HepG2 (cell line): ENCODE data around the gene LGI4. TPM values are rescaled to one million over a fixed set of nuclear protein-coding genes. Genes with fewer than 3 reads are reported as not detected.
A peak's percentile ranks its signal among the peaks of the same experiment; 100 is the strongest.

Source experiments
- ARNT ChIP-seq: fragments of 450-650 bp; IDR thresholded peaks from 2 replicates; pipeline ENCODE4 v1.6.1; 2017
- BRCA1 ChIP-seq: sonication (generic); formaldehyde crosslinking; IDR thresholded peaks from 2 replicates; pipeline ENCODE4 v1.4.0; 2020; ENCODE audit warnings: missing genetic modification reagents
- GATAD2A ChIP-seq: IDR thresholded peaks from 2 replicates; pipeline ENCODE4 v1.6.1; 2016
- MXI1 ChIP-seq: IDR thresholded peaks from 3 replicates; pipeline ENCODE4 v1.6.1; 2012; ENCODE audit warnings: low read depth, low read length, inconsistent platforms, borderline replicate concordance
- NONO ChIP-seq, 2 experiments: fragments of 450-650 bp in 1 of 2; sonication (generic) in 1 of 2; formaldehyde crosslinking in 1 of 2; IDR thresholded peaks in 1 of 2; conservative IDR thresholded peaks in 1 of 2; 2 replicates each; pipeline versions ENCODE4 v1.6.1 to v1.8.0; 2017 to 2022; ENCODE audit warnings: mild to moderate bottlenecking in 1 of 2, missing genetic modification reagents in 1 of 2, moderate library complexity in 1 of 2
- RAD51 ChIP-seq: fragments of 450-650 bp; IDR thresholded peaks from 2 replicates; pipeline ENCODE4 v1.6.1; 2016; ENCODE audit warnings: borderline replicate concordance
- RBM39 ChIP-seq: fragments of 200-400 bp; formaldehyde crosslinking; IDR thresholded peaks from one replicate; pipeline ENCODE4 v1.6.1; 2018; ENCODE audit warnings: antibody characterized with exemption, mild to moderate bottlenecking, low read depth, low read length; ENCODE audit not compliant: poor library complexity, severe bottlenecking
- RFX3 ChIP-seq: IDR thresholded peaks from 2 replicates; pipeline ENCODE4 v1.6.1; 2016; ENCODE audit warnings: missing biosample characterization, missing genetic modification reagents
- RFXAP ChIP-seq: sonication (generic); formaldehyde crosslinking; IDR thresholded peaks from 2 replicates; pipeline ENCODE4 v1.4.0; 2020; ENCODE audit warnings: missing genetic modification reagents, borderline replicate concordance
- RXRB ChIP-seq: IDR thresholded peaks from 2 replicates; pipeline ENCODE4 v1.6.1; 2016; ENCODE audit warnings: borderline replicate concordance, missing genetic modification reagents, missing compliant biosample characterization
- SP4 ChIP-seq: sonication (generic); formaldehyde crosslinking; IDR thresholded peaks from 2 replicates; pipeline ENCODE4 v1.8.1; 2023; ENCODE audit warnings: mild to moderate bottlenecking, missing genetic modification reagents
- ZFP37 ChIP-seq: sonication (generic); formaldehyde crosslinking; IDR thresholded peaks from 2 replicates; pipeline ENCODE4 v1.4.0; 2020; ENCODE audit warnings: missing genetic modification reagents, borderline replicate concordance
- ZNF205 ChIP-seq: IDR thresholded peaks from 2 replicates; pipeline ENCODE4 v1.6.1; 2018; ENCODE audit warnings: missing biosample characterization, missing genetic modification reagents
- ZNF274 ChIP-seq: sonication (generic); formaldehyde crosslinking; IDR thresholded peaks from 2 replicates; pipeline ENCODE4 v1.5.1; 2020; ENCODE audit warnings: mild to moderate bottlenecking, missing genetic modification reagents
- ZNF460 ChIP-seq: sonication (generic); formaldehyde crosslinking; IDR thresholded peaks from 2 replicates; pipeline ENCODE4 v1.5.1; 2020; ENCODE audit warnings: missing genetic modification reagents, mild to moderate bottlenecking, borderline replicate concordance
- ZNF501 ChIP-seq: sonication (generic); formaldehyde crosslinking; IDR thresholded peaks from 2 replicates; pipeline ENCODE4 v1.5.1; 2020; ENCODE audit warnings: mild to moderate bottlenecking, moderate library complexity, missing genetic modification reagents
- ZNF652 ChIP-seq: IDR thresholded peaks from 2 replicates; pipeline ENCODE4 v1.6.1; 2016; ENCODE audit warnings: low read depth, borderline replicate concordance
- ZNF747 ChIP-seq: sonication (generic); formaldehyde crosslinking; IDR thresholded peaks from 2 replicates; pipeline ENCODE4 v1.8.1; 2023; ENCODE audit warnings: missing genetic modification reagents, mild to moderate bottlenecking, borderline replicate concordance
- ZSCAN30 ChIP-seq: sonication (generic); formaldehyde crosslinking; IDR thresholded peaks from 2 replicates; pipeline ENCODE4 v1.5.0; 2020; ENCODE audit warnings: mild to moderate bottlenecking, missing genetic modification reagents
- polyA plus RNA-seq, 8 experiments: library from polyadenylated mRNA; depleted of rRNA in 3 of 8; stranded (reverse) in 7 of 8; unstranded in 1 of 8; fragments of >200 nt; fragmentation: Illumina TruSeq in 4 of 8; extraction: Trizol in 4 of 8; gene quantifications; 2 replicates each; pipeline versions ENCODE4 v1.2.1 to v1.2.3, GENCODE V29; 2011 to 2016; ENCODE audit warnings: low read depth in 4 of 8, missing spikeins in 1 of 8, mixed read lengths in 1 of 8; ENCODE audit not compliant: insufficient read depth in 1 of 8
- total RNA-seq, 5 experiments: library from RNA; depleted of rRNA; stranded (reverse); fragments of >200 nt; fragmentation: Illumina TruSeq; extraction: Trizol; gene quantifications; 2 replicates each; pipeline ENCODE4 v1.2.3, GENCODE V29; 2016; ENCODE audit warnings: low read depth in 1 of 5
- TF ChIP-seq, protein P1 (sequence below): sonication (generic); formaldehyde crosslinking; IDR thresholded peaks from 2 replicates; pipeline ENCODE4 v1.5.0; 2020; ENCODE audit warnings: mild to moderate bottlenecking, missing genetic modification reagents, moderate library complexity
- TF ChIP-seq, protein P2 (sequence below): sonication (generic); formaldehyde crosslinking; IDR thresholded peaks from 2 replicates; pipeline ENCODE4 v1.4.0; 2020; ENCODE audit warnings: missing genetic modification reagents
- TF ChIP-seq, protein P3 (sequence below): sonication (generic); formaldehyde crosslinking; IDR thresholded peaks from 2 replicates; pipeline ENCODE4 v1.5.0; 2020; ENCODE audit warnings: mild to moderate bottlenecking, missing genetic modification reagents
- TF ChIP-seq, protein P4 (sequence below): sonication (generic); formaldehyde crosslinking; IDR thresholded peaks from 2 replicates; pipeline ENCODE4 v1.5.1; 2020; ENCODE audit warnings: missing genetic modification reagents, mild to moderate bottlenecking, borderline replicate concordance
- TF ChIP-seq, protein P5 (sequence below): sonication (generic); formaldehyde crosslinking; IDR thresholded peaks from 2 replicates; pipeline ENCODE4 v1.4.0; 2020; ENCODE audit warnings: missing genetic modification reagents; ENCODE audit errors: not compliant biosample characterization

Gene LGI4
- total and polyA plus RNA-seq, 2 of the 13 experiments (the other 11 are each of a cell fraction or from before 2014, with no cell fraction given): 2.8 TPM; not detected in 1

DNA sequence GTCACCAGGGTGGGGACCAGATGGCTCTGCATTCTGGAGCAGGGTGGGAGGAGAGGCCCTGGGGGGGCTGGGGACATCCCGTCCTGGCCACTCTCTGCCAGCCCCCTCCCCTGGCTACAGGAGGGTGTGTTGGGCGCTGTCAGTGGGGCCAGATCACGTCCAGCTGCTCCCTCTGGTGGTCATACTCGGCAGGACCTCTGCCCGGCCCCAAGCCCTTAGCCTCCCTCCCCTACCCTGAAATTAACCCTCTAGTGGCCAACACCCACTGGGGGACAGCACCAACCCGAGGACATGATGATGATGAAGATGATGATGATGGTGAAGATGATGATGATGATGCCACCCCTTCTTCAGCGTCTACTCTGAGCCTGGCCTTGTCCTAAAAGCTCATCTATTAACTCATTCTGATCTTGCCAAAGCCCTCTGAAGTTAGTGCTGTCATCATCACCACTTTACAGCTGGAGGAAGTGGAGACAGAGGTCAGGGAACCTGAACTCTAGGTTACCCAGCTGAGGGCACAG, 590 bp upstream of the LGI4 start (continued):
- TF ChIP-seq, protein P1, sequence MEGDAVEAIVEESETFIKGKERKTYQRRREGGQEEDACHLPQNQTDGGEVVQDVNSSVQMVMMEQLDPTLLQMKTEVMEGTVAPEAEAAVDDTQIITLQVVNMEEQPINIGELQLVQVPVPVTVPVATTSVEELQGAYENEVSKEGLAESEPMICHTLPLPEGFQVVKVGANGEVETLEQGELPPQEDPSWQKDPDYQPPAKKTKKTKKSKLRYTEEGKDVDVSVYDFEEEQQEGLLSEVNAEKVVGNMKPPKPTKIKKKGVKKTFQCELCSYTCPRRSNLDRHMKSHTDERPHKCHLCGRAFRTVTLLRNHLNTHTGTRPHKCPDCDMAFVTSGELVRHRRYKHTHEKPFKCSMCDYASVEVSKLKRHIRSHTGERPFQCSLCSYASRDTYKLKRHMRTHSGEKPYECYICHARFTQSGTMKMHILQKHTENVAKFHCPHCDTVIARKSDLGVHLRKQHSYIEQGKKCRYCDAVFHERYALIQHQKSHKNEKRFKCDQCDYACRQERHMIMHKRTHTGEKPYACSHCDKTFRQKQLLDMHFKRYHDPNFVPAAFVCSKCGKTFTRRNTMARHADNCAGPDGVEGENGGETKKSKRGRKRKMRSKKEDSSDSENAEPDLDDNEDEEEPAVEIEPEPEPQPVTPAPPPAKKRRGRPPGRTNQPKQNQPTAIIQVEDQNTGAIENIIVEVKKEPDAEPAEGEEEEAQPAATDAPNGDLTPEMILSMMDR (CRISPR knock-in tag): peak; percentile 96
- TF ChIP-seq ARNT: no peak
- no peak; the same call in 1 of the 2 replicates for TF ChIP-seq RFXAP (CRISPR knock-in tag)
- peak; percentile 72; the same call in 1 of the 2 replicates for TF ChIP-seq SP4 (CRISPR knock-in tag)
- no peak for TF ChIP-seq RAD51
- TF ChIP-seq ZNF205 (CRISPR knock-in tag): no peak
- TF ChIP-seq ZNF652 (CRISPR knock-in tag): peak; percentile 100
- TF ChIP-seq MXI1: no peak; the same call in 2 of the 3 replicates
- TF ChIP-seq ZNF747 (CRISPR knock-in tag): no peak
- TF ChIP-seq ZNF274 (CRISPR knock-in tag): peak; percentile 76; the same call in 1 of the 2 replicates
- no peak for TF ChIP-seq RFX3
- TF ChIP-seq, protein P2, sequence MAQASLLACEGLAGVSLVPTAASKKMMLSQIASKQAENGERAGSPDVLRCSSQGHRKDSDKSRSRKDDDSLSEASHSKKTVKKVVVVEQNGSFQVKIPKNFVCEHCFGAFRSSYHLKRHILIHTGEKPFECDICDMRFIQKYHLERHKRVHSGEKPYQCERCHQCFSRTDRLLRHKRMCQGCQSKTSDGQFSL (CRISPR knock-in tag): no peak
- TF ChIP-seq ZFP37: no peak
- peak; percentile 71; the same call in 1 of the 2 replicates for TF ChIP-seq ZNF501 (CRISPR knock-in tag)
- TF ChIP-seq, protein P3, sequence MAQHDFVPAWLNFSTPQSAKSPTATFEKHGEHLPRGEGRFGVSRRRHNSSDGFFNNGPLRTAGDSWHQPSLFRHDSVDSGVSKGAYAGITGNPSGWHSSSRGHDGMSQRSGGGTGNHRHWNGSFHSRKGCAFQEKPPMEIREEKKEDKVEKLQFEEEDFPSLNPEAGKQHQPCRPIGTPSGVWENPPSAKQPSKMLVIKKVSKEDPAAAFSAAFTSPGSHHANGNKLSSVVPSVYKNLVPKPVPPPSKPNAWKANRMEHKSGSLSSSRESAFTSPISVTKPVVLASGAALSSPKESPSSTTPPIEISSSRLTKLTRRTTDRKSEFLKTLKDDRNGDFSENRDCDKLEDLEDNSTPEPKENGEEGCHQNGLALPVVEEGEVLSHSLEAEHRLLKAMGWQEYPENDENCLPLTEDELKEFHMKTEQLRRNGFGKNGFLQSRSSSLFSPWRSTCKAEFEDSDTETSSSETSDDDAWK (CRISPR knock-in tag): no peak
- peak; percentile 81 for TF ChIP-seq GATAD2A (CRISPR knock-in tag)
- no peak for TF ChIP-seq RBM39
- TF ChIP-seq, protein P4, sequence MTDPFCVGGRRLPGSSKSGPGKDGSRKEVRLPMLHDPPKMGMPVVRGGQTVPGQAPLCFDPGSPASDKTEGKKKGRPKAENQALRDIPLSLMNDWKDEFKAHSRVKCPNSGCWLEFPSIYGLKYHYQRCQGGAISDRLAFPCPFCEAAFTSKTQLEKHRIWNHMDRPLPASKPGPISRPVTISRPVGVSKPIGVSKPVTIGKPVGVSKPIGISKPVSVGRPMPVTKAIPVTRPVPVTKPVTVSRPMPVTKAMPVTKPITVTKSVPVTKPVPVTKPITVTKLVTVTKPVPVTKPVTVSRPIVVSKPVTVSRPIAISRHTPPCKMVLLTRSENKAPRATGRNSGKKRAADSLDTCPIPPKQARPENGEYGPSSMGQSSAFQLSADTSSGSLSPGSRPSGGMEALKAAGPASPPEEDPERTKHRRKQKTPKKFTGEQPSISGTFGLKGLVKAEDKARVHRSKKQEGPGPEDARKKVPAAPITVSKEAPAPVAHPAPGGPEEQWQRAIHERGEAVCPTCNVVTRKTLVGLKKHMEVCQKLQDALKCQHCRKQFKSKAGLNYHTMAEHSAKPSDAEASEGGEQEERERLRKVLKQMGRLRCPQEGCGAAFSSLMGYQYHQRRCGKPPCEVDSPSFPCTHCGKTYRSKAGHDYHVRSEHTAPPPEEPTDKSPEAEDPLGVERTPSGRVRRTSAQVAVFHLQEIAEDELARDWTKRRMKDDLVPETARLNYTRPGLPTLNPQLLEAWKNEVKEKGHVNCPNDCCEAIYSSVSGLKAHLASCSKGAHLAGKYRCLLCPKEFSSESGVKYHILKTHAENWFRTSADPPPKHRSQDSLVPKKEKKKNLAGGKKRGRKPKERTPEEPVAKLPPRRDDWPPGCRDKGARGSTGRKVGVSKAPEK (CRISPR knock-in tag): no peak
- TF ChIP-seq NONO (IDR thresholded peaks at IDR 0.05): no peak
- TF ChIP-seq NONO (CRISPR knock-in tag; conservative IDR thresholded peaks at IDR 0.05): 0 out of 2 replicates have a peak, but pooled peaks have one; percentile 61
- TF ChIP-seq ZNF460 (CRISPR knock-in tag): no peak
- peak; percentile 72; the same call in 1 of the 2 replicates for TF ChIP-seq RXRB (CRISPR knock-in tag)
- TF ChIP-seq BRCA1 (CRISPR knock-in tag): no peak
- TF ChIP-seq, protein P5, sequence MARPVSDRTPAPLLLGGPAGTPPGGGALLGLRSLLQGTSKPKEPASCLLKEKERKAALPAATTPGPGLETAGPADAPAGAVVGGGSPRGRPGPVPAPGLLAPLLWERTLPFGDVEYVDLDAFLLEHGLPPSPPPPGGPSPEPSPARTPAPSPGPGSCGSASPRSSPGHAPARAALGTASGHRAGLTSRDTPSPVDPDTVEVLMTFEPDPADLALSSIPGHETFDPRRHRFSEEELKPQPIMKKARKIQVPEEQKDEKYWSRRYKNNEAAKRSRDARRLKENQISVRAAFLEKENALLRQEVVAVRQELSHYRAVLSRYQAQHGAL (CRISPR knock-in tag): no peak
- TF ChIP-seq ZSCAN30: no peak
